Neutrophil (primary cell): ENCODE data around the gene GSTM4.

ENCODE experiments used
- H3K27ac ChIP-seq: fragments of 200-600 bp; sonication (generic); 2 replicates; pipeline ENCODE4 v1.5.1; 2016; ENCODE audit warnings: mild to moderate bottlenecking, moderate library complexity
- H3K27me3 ChIP-seq: fragments of 200-600 bp; sonication (generic); 2 replicates; pipeline ENCODE4 v1.6.0; 2016; ENCODE audit warnings: mild to moderate bottlenecking
- H3K36me3 ChIP-seq: fragments of 200-600 bp; sonication (generic); 2 replicates; pipeline ENCODE4 v1.5.1; 2017
- H3K4me1 ChIP-seq, 2 experiments: fragments of 200-600 bp in 1 of 2; sonication (generic) in 1 of 2; 1 replicate in 1 of 2; 2 replicates in 1 of 2; pipeline versions ENCODE4 v1.5.1 to v1.6.1; 2013 to 2016; ENCODE audit warnings: low read depth in 1 of 2, low read length in 1 of 2, mild to moderate bottlenecking in 1 of 2, moderate library complexity in 1 of 2; ENCODE audit not compliant: control insufficient read depth in 1 of 2, insufficient read depth in 1 of 2
- H3K4me3 ChIP-seq, 2 experiments: fragments of 200-600 bp in 1 of 2; sonication (generic) in 1 of 2; 1 replicate in 1 of 2; 2 replicates in 1 of 2; pipeline ENCODE4 v1.5.1; 2013 to 2016; ENCODE audit warnings: low read depth in 1 of 2, low read length in 1 of 2, mild to moderate bottlenecking in 1 of 2, moderate library complexity in 1 of 2
- H3K9me3 ChIP-seq: fragments of 200-600 bp; sonication (generic); 2 replicates; pipeline ENCODE4 v1.5.1; 2016
- CTCF ChIP-seq: fragments of 200-600 bp; sonication (generic); IDR thresholded peaks from 2 replicates; pipeline ENCODE4 v1.5.1; 2016; ENCODE audit warnings: antibody characterized with exemption

GSTM4 gene

GRCh38 chr1:109627692-109628399 lies 28.1 kb upstream of the GSTM4 start:
- Histone ChIP-seq H3K27ac (peak overlapping the region; percentile 12), H3K36me3 (peaks cover 83% of the 10 kb centered on the region), H3K9me3 (no peaks in the 10 kb centered on the region), H3K4me1 (peaks cover 20 to 23% of the 10 kb centered on the region in 2 experiments), H3K4me3 (no peak overlapping the region), H3K27me3 (no peaks in the 10 kb centered on the region)
- no peak for TF ChIP-seq CTCF

- Histone ChIP-seq H3K4me3 (no peak overlapping the region), H3K36me3 (peaks cover 86% of the 10 kb centered on the region), H3K27ac (peak overlapping the region; percentile 50), H3K4me1 (peaks cover 11 to 14% of the 10 kb centered on the region in 2 experiments), H3K9me3 (no peaks in the 10 kb centered on the region), H3K27me3 (no peaks in the 10 kb centered on the region)
- no peak for TF ChIP-seq CTCF
Measured at GRCh38 chr1:109628540-109629321, 27.2 kb upstream of the GSTM4 start.

- peaks cover 86% of the 10 kb centered on the region for H3K36me3 ChIP-seq
Measured at GRCh38 chr1:109629372-109630030, 26.4 kb upstream of the GSTM4 start.

GRCh38 chr1:109630081-109630897 lies 25.6 kb upstream of the GSTM4 start:
- TF ChIP-seq CTCF: peak; percentile 59
- Histone ChIP-seq H3K4me3 (no peak overlapping the region), H3K9me3 (no peaks in the 10 kb centered on the region), H3K36me3 (peaks cover 78% of the 10 kb centered on the region), H3K27ac (peak overlapping the region; percentile 50), H3K4me1 (peaks cover 0 to 4% of the 10 kb centered on the region in 2 experiments), H3K27me3 (no peaks in the 10 kb centered on the region)

More at GRCh38 chr1:109629372-109630030, 26.4 kb upstream of the GSTM4 start:
- peak overlapping the region; percentile 50 for H3K27ac ChIP-seq
- H3K27me3 ChIP-seq: no peaks in the 10 kb centered on the region
- TF ChIP-seq CTCF: no peak
- H3K4me3 ChIP-seq: no peak overlapping the region
- H3K9me3 ChIP-seq: no peaks in the 10 kb centered on the region
- peaks cover 3 to 10% of the 10 kb centered on the region in 2 experiments for H3K4me1 ChIP-seq
